GM12873 (cell line): ENCODE results near the gene FAF1.

Experiments
- CTCF ChIP-seq: IDR thresholded peaks from 2 replicates; pipeline ENCODE4 v1.5.1; 2012; ENCODE audit warnings: low read depth, mild to moderate bottlenecking, moderate library complexity, low read length, control low read depth; ENCODE audit not compliant: insufficient read depth; ENCODE audit errors: missing control alignments

FAF1 gene

GRCh38 chr1:50923564-50923963 is 36.5 kb downstream of the FAF1 start:
- TF ChIP-seq CTCF, result no peak

DNA sequence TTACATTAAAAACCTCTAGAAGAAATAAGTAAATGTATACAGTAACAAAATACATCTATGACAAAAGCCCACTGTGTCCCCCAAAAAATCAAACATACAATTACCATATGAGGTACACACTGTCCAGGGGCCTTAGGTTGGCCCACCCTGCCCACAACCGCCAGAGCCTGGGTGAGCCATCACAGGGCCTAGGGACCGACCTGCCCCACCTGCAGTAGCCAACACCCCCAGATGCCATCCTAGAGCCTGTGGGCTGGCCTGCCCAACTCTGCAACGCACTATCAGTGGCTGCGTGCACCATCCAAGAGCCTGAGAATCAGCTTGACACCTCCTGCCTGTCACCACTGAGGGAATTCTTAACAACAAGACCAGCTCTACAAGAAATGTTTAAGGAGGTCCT is 39.0 kb downstream of the FAF1 start:
- no peak for TF ChIP-seq CTCF

DNA sequence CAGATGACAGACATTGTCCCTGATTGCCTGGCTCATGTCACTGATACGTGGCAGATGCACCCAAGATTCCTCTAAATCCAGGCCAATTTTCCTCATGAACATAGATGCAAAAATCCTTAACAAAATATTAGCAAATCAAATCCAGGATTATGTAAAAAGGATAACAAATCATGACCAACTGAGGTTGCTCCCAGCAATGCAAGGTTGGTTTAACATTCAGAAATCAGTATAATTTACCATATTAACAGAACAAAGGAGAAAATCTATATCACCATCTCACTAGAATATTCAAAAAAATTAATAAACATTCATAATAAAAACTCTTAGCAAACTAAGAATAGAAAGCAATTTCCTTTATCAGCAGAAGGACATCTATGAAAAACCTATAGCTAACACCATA is 39.7 kb downstream of the FAF1 start:
- TF ChIP-seq CTCF, result no peak

GRCh38 chr1:50917138-50918137 is 42.6 kb downstream of the FAF1 start:
- TF ChIP-seq CTCF, result no peak

GRCh38 chr1:50915621-50916020 is 44.4 kb downstream of the FAF1 start:
- no peak for TF ChIP-seq CTCF

DNA sequence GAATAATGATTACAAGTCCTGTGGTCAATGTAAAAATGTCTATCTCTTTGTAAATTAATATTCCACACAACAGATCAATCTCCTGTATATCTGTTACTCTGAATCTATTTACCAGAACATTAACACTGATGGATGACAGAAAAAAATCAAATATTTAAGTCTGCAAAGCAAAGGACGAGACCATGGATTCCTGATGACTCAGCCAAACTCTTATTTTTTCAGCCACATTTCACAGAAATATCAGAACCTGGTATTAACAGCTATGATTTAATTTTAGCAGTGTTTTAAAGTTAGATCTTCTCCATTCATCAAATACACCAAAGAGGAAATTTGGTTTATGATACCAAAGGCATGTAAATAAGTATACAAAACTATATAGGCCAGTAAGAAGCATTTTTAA is 46.1 kb downstream of the FAF1 start:
- no peak for TF ChIP-seq CTCF

- no peak for TF ChIP-seq CTCF
These were observed 57.6 kb downstream of the FAF1 start for GRCh38 chr1:50902419-50902818.
